NCI-H510A treated with DMSO at 0.1 percent for 48 hours (cell line): ENCODE data around the gene SULT1A1.

Experiments
- DNase-seq: peaks from one replicate; lab custom pipeline; 2025; lab: John Stamatoyannopoulos, UW

The SULT1A1 gene

DNA sequence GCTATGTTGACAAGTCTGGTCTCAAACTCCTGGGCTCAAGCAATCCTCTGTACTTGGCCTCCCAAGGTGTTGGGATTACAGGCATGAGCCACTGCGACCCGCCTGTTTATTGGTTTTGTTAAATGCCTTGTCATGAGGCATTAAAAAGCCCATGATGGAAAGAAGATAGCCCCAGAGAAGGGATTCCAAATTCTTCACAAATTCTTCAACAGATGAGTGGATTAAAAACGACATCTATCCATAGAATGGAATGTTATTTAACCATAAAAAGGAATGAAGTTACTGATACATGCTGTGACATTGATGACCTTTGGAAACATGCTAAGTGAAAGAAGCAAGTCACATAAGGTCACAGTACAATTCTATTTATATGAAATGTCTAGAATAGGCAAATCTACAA, 51.4 kb downstream of the SULT1A1 start:
- no peak for DNase-seq

DNA sequence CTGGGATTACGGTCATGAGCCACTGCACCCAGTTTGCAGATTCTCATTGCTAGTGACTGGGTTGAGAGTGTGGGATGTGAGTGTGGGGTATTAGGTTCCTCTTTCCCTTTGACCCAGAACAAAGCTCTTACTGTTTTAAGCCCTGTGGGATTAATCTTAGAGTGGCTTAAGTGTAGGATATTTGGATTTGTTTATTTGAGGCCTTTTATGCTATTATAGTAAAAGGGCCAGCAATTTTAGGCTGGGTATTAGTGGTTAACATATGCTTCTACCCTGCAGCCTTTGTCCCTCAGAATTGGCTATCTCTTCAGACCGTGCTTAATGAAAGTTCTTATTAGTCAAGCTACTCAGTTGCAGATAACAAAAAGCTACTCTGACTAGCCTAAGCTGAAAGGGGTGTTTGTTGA, 52.9 kb downstream of the SULT1A1 start:
- no peak for DNase-seq

DNA sequence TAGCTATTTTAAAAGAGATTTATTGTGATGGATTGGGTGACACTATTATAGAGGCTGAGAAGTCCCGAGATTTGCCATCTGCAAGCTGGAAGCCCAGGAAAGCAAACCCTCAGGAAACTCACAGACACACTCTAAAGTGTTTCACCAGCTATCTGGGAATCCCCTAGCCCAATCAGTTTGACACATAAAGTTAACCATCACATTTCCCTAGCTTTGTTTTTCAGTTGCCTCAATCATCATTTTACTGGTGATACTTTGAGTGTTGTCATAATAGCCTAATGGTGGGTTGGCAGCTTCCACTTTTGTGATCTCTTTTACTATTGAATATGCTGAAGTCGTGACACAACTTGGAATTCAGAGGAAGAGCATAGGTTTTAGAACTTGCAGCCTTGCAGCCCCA, 54.3 kb downstream of the SULT1A1 start:
- DNase-seq = no peak
